ENCODE measurements around the gene EIF4E3. TPM values are rescaled to one million over a fixed set of nuclear protein-coding genes. Genes with fewer than 3 reads are reported as not detected.

Gene EIF4E3
- total RNA-seq, 1 donor from 2014 or later, result 3.5 TPM

- Histone ChIP-seq H4K20me1 (ENCODE audit: insufficient read depth, low read length) (no peaks in the 10 kb centered on the region), H3K9ac (ENCODE audit: low read length) (no peak overlapping the region), H3K4me1 (ENCODE audit: insufficient read depth, low read length) (peaks cover 10% of the 10 kb centered on the region), H3K4me2 (ENCODE audit: low read length) (no peak overlapping the region), H2AFZ (ENCODE audit: low read depth, low read length) (no peak overlapping the region), H3K4me3 (ENCODE audit: insufficient read depth, low read depth, low read length) (no peak overlapping the region), H3K9me3 (ENCODE audit: insufficient read depth, low read depth, low read length) (no peaks in the 10 kb centered on the region), H3K79me2 (ENCODE audit: insufficient read depth, low read length) (no peaks in the 10 kb centered on the region), H3K36me3 (ENCODE audit: insufficient read depth, low read length) (no peaks in the 10 kb centered on the region), H3K27me3 (ENCODE audit: insufficient read depth, low read length) (peaks cover 16% of the 10 kb centered on the region), H3K27ac (ENCODE audit: low read depth, low read length) (no peak overlapping the region)
- TF ChIP-seq EZH2 (IDR thresholded peaks at IDR 0.05; ENCODE audit: insufficient read depth, low read length) (no peak), CTCF (IDR thresholded peaks at IDR 0.05; ENCODE audit: insufficient read depth, low read depth, low read length) (no peak)
- Mint-ChIP-seq H3K27ac (ENCODE audit: unreplicated experiment) (peak overlapping the region; percentile 34), H3K36me3 (ENCODE audit: low read depth, unreplicated experiment) (no peaks in the 10 kb centered on the region), H3K4me3 (ENCODE audit: unreplicated experiment) (no peak overlapping the region), H3K27me3 (ENCODE audit: low read depth, unreplicated experiment) (peaks cover 32% of the 10 kb centered on the region), H3K4me1 (ENCODE audit: low read depth, unreplicated experiment) (peaks cover 5% of the 10 kb centered on the region), H3K9me3 (ENCODE audit: unreplicated experiment) (no peaks in the 10 kb centered on the region)
- FAIRE-seq (no peak), DNase-seq (ENCODE audit: low read depth) (peak; percentile 10)
Measured at GRCh38 chr3:71728632-71729342, 3.6 kb upstream of the EIF4E3 start.

GRCh38 chr3:71726146-71726545 is 944 bp upstream of the EIF4E3 start:
- H3K4me2 ChIP-seq (ENCODE audit: low read length), result peak overlapping the region; percentile 86
- no peak for TF ChIP-seq EZH2 (IDR thresholded peaks at IDR 0.05; ENCODE audit: insufficient read depth, low read length)
- no peak for TF ChIP-seq CTCF (IDR thresholded peaks at IDR 0.05; ENCODE audit: insufficient read depth, low read depth, low read length)
- no peak overlapping the region for H3K4me3 ChIP-seq (ENCODE audit: insufficient read depth, low read depth, low read length)
- no peak overlapping the region for H3K9ac ChIP-seq (ENCODE audit: low read length)
- no peaks in the 10 kb centered on the region for H3K36me3 ChIP-seq (ENCODE audit: insufficient read depth, low read length)
- peaks cover 5% of the 10 kb centered on the region for H3K4me1 Mint-ChIP-seq (ENCODE audit: low read depth, unreplicated experiment)
- peaks cover 27% of the 10 kb centered on the region for H3K27me3 ChIP-seq (ENCODE audit: insufficient read depth, low read length)
- peaks cover 53% of the 10 kb centered on the region for H3K27me3 Mint-ChIP-seq (ENCODE audit: low read depth, unreplicated experiment)
- H3K79me2 ChIP-seq (ENCODE audit: insufficient read depth, low read length), result no peaks in the 10 kb centered on the region
- H3K4me1 ChIP-seq (ENCODE audit: insufficient read depth, low read length), result peaks cover 10% of the 10 kb centered on the region
- H3K4me3 Mint-ChIP-seq (ENCODE audit: unreplicated experiment), result peak overlapping the region; percentile 87
- DNase-seq (ENCODE audit: low read depth) (no peak), FAIRE-seq (no peak)
- H3K27ac Mint-ChIP-seq (ENCODE audit: unreplicated experiment), result no peak overlapping the region
- H3K27ac ChIP-seq (ENCODE audit: low read depth, low read length), result no peak overlapping the region
- peak overlapping the region; percentile 90 for H2AFZ ChIP-seq (ENCODE audit: low read depth, low read length)
- no peaks in the 10 kb centered on the region for H3K9me3 Mint-ChIP-seq (ENCODE audit: unreplicated experiment)
- H3K9me3 ChIP-seq (ENCODE audit: insufficient read depth, low read depth, low read length), result no peaks in the 10 kb centered on the region
- H4K20me1 ChIP-seq (ENCODE audit: insufficient read depth, low read length), result no peaks in the 10 kb centered on the region
- no peaks in the 10 kb centered on the region for H3K36me3 Mint-ChIP-seq (ENCODE audit: low read depth, unreplicated experiment)

All from astrocyte (in vitro differentiated cells and primary cell).